ENCODE results near the gene RHBDL1.

Gene RHBDL1

DNA sequence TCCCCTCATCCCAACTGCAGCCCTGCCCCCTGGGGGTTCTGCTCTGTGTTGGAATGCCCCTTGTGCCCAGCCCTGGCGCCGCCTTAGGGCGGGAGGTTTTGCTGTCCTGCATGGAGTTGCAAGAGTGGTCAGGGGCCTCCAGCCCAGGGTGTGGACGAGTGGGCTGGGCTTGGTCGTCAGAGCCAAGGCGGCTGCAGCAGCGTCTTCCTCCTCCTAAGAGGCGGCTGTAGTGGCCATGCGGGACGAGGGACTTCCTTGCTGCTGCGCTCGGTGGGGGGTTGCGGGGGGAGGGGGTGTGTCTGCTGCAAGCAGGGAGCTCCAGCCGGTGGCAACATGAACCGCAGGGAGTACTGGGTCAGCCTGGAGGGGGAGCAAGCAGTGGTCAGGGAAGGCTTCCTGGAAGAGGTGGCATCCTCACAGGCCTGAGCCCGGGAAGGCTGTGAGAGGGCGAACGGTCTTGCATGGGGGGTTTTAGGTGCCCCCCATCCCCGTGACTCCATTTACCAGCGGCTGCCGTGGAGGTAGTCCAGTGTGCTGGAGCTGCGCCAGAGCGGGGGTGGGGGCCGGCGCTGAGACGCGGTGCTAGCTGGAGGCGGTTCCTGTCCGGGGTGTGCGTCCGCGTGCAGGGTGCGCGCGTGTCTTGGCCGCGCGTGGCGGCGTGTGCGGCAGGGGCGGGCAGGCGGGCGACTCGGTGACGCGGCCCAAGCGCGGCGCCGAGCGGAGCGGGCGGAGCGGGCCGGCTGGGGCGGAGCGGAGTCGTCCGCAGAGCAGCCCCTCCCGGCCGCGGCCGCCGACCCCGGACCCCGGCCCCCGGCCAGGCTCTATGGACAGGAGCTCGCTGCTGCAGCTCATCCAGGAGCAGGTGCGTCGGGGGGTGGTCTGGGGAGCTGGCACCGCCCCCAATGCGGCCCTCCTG lies at the start of gene RHBDL1:
Gene RHBDL1 (plus strand): TSS at position 704 of the 916 bp plus-strand sequence. CDS start 120 bp downstream, at position 824.
- DNase-seq (ENCODE audit: low read depth in 2 of 2) = no peak

GRCh38 chr16:625977-626765 lies 49.3 kb upstream of the RHBDL1 start:
- no peak for DNase-seq (ENCODE audit: low read depth in 2 of 2)

GRCh38 chr16:626787-627453 lies 48.6 kb upstream of the RHBDL1 start:
- DNase-seq (ENCODE audit: low read depth in 2 of 2) = peak; percentile 75 to 77

- no peak for DNase-seq (ENCODE audit: low read depth in 2 of 2)
Measured at GRCh38 chr16:627454-628239, 47.8 kb upstream of the RHBDL1 start.

- no peak for DNase-seq (ENCODE audit: low read depth in 2 of 2)
Measured at GRCh38 chr16:628321-629061, 47.0 kb upstream of the RHBDL1 start.

GRCh38 chr16:629185-629832 lies 46.2 kb upstream of the RHBDL1 start:
- DNase-seq (ENCODE audit: low read depth in 2 of 2) = no peak

DNA sequence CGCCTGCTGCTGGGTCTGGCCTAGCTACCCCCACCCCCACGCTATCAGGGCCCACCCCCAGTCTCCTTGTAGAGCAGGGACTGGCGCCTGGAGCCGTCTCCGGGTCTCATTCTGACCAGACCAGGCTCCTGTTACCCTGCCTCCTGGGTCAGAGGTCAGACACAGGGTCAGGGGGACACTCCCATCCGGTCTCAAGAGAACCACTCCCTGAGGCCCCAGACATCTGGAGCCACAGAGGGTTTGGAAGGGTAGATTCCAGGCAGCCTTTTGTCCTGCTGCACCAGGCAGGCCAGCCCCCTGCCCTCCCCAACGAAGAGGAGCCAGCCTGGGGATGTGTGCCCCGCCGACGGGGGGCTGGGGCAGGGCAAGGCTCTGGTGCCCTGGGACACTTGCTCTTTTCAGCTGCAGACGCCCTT lies 45.6 kb upstream of the RHBDL1 start:
- DNase-seq (ENCODE audit: low read depth in 2 of 2) = no peak

DNA sequence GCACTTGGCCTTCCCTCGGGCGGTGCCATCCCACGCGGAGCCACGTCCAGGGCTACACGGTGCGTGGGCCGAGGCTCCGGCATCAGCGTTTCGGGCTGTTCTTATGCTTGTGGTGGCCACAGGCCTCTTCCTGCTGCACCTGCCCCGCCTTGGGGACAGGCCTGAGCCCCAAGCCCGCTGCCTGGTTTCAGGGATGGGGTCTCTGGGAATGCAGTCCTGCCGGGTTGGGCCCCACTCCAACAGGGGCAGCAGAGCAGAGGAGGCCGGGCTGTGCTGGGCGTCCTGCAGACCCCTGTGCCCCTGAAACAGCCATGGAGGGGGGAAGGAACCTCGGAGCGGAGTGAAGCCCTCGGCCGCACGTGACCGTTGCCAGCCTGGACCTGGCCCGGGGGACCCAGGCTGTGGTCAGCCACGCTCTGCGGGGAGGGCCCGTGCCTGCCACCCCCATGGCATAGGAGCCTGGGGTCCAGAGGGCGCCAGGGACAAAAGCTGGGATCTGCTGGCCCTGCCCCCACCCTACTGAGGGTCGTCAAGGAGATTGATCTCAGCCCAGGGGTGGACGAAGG lies 45.1 kb upstream of the RHBDL1 start:
- no peak for DNase-seq (ENCODE audit: low read depth in 2 of 2)

GRCh38 chr16:630815-631405 lies 44.6 kb upstream of the RHBDL1 start, which contains the start of gene WFIKKN1:
WFIKKN1 (plus strand) TSS chr16:630985; CDS start chr16:631254, 269 bp downstream.
- no peak for DNase-seq (ENCODE audit: low read depth in 2 of 2)

GRCh38 chr16:631808-632358 lies 43.6 kb upstream of the RHBDL1 start:
- DNase-seq (ENCODE audit: low read depth in 2 of 2) = no peak

DNA sequence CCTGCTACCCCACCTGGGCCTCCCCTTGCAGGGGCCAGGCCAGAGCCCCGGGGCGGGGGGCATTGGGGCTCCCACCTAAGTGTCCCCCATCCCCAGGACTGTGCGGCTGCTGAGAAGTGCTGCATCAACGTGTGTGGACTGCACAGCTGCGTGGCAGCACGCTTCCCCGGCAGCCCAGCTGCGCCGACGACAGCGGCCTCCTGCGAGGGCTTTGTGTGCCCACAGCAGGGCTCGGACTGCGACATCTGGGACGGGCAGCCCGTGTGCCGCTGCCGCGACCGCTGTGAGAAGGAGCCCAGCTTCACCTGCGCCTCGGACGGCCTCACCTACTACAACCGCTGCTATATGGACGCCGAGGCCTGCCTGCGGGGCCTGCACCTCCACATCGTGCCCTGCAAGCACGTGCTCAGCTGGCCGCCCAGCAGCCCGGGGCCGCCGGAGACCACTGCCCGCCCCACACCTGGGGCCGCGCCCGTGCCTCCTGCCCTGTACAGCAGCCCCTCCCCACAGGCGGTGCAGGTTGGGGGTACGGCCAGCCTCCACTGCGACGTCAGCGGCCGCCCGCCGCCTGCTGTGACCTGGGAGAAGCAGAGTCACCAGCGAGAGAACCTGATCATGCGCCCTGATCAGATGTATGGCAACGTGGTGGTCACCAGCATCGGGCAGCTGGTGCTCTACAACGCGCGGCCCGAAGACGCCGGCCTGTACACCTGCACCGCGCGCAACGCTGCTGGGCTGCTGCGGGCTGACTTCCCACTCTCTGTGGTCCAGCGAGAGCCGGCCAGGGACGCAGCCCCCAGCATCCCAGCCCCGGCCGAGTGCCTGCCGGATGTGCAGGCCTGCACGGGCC lies 42.8 kb upstream of the RHBDL1 start:
- no peak for DNase-seq (ENCODE audit: low read depth in 2 of 2)

DNA sequence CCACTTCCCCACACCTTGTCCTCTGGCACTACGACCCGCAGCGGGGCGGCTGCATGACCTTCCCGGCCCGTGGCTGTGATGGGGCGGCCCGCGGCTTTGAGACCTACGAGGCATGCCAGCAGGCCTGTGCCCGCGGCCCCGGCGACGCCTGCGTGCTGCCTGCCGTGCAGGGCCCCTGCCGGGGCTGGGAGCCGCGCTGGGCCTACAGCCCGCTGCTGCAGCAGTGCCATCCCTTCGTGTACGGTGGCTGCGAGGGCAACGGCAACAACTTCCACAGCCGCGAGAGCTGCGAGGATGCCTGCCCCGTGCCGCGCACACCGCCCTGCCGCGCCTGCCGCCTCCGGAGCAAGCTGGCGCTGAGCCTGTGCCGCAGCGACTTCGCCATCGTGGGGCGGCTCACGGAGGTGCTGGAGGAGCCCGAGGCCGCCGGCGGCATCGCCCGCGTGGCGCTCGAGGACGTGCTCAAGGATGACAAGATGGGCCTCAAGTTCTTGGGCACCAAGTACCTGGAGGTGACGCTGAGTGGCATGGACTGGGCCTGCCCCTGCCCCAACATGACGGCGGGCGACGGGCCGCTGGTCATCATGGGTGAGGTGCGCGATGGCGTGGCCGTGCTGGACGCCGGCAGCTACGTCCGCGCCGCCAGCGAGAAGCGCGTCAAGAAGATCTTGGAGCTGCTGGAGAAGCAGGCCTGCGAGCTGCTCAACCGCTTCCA lies 42.0 kb upstream of the RHBDL1 start:
- DNase-seq (ENCODE audit: low read depth in 2 of 2) = no peak

DNA sequence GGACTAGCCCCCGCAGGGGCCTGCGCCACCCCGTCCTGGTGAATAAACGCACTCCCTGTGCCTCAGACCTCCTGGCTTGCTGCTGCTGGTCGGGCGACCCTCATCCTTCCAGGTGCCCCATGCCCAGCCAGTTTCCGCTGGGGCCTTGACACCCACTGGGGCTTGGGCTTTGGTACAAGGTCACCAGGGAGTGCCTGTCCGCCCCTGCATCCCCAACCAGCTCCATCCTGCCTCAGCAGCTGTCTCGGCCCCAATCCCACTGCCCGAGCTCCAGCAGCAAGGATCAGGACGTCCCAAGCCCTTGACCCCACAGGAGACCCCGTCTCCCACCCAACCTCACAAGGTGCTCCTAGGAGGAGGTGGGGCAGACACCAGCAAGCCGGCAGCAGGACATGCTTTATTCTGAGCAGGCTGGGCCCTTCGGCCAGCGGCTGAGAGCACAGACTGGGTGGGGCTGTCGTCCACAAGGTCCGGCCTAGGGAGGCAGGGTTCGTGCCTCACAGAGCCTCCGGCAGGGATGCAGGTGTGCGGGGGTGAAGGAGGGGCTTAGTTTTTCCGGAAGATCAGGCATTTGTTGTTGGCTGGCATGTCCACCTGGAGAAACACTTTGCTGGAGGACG lies 41.3 kb upstream of the RHBDL1 start:
- no peak for DNase-seq (ENCODE audit: low read depth in 2 of 2)

GRCh38 chr16:634996-635395 lies 40.5 kb upstream of the RHBDL1 start:
- DNase-seq (ENCODE audit: low read depth in 2 of 2) = no peak

- no peak for DNase-seq (ENCODE audit: low read depth in 2 of 2)
Measured at GRCh38 chr16:635573-636205, 39.8 kb upstream of the RHBDL1 start.

Measured in fibroblast of skin of left quadriceps (primary cell).